Bone marrow (tissue), 2 donors: ENCODE data around the gene ELFN2.
"Not testable (repeated sequence)": the region's sequence is repeated elsewhere in the genome, so short reads cannot be mapped to it uniquely, and the experiment has no call there.

Source experiments
- DNase-seq, 2 donors: peaks; one replicate each; lab custom pipeline; 2025; lab: John Stamatoyannopoulos, UW

Gene ELFN2

DNA sequence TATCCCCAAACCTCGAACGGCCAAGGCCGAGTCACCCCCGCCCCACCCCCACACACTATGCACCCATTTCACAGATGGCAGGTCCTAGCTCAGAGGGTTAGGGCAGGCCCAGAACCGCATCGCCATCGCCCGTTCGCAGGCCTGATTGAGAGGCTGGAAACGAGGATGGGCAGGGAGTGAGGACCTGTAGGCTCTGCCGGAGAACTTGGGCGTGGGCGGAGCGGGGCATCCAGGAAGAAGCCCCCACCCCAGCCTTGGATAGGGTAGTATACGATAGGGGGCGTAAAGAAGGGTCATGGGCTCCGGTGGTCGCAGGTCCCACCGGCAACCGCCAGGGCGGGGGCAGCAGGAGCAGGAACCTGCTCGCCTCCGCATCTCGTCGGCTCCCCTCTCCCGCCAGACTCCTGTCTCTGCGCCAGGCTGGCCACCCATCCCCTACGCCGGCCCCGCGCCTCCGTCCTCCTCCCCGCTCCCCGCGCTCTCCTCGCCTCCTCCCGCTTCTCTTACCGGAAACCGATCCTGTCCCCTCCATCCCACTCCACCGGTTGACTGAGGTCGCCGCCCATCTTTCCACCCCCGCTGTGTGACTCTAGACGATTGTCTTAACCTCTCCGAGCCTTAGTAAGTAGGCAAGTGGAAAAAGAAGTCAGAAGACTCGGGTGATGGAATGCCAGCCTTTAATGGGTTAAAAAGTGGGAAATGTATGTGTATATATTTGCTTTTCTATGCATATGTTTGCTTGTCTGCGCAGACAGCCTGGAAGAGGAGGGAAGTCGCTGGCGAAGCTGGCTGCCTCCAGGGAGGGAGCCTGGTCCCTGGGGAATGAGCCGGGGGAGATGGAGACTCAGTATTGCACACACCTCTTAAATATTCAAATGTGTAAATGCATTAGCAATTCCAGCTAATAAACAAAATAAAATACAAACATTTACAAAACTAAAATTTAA is 92.1 kb downstream of the ELFN2 start:
- no peak for DNase-seq

DNA sequence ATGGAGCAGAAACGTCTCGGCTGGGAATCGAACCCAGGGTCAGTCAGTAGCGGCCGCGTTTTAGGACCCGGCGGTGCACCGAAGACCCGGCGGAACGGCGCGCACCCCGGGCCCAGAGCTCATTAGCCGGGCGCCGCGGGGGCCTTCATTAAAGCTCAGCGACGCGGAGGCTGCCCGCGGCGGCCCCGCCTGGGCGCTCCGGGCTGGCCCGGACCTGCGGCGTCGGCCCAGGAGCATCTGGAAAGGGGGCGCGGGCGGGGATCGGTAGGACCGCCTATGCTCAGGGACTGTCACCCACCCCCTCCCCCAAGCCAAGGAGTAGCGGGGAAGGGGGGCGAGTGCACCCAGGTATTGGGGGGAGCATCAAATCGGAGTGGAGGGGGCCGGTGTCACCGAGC is 92.8 kb downstream of the ELFN2 start:
- no peak for DNase-seq

DNA sequence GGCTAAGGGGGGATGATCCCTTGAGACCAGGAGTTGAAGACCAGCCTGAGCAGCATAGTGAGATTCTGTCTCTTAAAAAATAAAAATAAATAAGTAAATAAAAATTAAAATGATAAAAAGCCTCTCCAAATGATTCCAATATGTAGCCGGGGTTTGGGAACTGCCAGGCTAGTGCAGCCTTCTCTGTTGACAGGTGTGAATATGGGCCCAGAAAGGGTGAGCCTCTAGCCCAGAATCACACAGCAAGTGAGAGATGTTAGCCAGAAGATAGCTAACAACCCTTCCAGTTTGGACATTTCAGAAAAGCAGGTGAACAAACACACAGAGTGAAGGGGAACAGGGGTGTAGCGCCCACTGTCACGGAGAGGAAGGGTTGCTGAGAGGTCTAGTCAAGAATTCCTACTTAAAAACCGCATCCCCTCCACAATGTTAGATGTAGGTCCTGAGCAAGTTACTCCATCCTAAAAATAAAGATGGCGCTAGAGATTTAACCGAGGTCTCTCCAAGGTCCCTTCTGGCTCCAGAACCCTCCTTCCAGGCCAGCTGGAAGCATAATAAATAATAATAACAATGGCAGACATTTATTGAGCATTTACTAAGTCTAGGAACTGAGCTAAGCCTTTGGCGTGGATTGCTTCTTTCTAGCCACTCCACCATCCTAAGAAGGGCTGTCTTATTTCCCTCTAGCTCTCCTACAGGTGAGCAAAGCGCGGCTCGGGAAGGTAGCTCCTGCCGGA is 93.4 kb downstream of the ELFN2 start:
- no peak for DNase-seq

DNA sequence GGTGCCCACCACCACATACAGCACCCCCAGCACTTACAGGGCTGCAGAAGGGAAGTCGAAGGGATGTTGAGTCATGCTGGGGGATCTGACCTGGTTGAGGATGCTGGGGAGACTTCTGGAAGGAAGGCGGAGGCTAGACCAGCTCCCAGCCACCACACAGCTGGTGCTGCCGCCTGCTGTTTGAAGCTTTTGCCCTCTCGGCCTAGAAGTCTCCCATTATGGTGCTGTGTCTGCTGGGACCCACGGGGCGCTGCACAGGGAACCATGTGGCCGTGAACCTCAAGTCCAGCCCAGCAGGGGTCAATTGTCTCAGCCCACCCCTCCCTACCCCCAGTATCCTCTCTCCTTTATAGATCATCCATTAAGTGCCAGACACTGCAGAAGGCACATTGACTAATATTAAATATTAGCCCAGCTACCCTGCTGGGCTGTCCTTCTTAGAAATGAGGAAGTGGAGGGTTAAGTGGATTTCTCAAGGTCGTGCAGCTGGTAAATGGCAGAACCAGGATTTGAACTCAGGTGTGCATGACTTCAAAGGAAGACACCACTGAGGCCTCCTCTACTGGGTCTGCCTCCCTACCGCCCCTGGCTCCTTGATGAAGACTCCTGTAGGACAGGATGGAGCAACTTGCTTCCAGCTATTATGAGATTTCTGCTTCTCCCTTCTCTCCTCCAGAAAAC is 95.3 kb downstream of the ELFN2 start:
- peak in 1 of 2 donors; percentile 21 for DNase-seq

DNA sequence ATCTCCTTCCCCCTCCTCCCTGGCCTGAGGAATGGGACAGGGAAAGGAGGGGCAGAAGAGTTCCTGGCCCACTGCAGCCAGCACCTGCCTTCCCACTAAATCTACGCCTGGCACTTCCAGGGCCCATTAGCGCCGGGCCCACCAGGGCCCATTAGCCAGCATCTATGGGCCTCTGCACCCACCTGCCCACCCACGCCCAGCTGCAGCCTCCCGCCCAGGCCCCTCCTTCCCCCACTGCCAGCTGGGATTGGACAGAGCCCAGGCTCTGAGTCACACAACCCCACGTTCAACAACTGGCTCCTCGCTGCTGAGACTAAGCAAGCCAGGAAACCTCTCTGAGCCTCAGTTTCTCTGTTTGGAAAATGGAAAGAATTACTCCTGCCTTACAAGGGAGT is 96.2 kb downstream of the ELFN2 start:
- DNase-seq = no peak

DNA sequence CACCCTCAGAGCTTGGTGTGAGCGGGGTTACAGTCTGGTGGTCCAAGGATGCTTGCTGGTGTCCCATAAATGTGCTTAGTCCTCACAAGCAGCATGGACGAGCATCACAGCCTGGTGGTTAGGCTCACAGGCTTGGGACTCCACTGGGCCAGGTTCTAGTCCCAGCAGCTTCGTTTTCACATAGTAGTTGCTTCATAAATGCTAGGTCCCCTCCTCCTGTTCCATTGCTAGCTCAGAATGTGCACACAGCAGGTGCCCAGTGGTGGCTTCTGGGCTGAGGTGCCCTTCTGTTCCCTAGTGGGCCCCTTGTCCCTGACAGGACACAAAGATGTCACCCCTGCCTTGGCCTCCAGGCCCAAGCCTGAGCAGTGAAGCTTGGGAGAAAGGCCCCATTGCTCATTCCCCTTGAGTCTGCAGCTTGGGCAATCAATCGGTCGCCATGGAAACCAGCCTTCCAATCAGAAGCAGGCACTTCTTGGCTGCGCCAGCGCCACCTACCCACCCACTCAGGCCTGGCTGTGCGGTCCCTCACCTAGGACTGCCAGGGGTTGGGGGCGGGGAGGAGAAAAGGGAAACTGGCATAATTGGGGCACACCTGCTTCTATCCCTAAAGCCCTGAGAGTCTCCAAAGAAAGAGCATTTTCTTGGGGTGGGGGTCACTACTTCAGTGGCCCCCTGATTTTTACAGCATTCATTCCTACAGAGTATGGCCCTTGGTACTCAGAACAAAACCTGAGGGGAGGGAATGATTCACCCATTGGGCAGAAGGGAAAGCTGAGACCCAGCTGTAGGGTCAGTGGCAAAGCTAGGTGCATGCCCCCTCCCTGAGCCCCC is 96.9 kb downstream of the ELFN2 start:
- DNase-seq = no peak

DNA sequence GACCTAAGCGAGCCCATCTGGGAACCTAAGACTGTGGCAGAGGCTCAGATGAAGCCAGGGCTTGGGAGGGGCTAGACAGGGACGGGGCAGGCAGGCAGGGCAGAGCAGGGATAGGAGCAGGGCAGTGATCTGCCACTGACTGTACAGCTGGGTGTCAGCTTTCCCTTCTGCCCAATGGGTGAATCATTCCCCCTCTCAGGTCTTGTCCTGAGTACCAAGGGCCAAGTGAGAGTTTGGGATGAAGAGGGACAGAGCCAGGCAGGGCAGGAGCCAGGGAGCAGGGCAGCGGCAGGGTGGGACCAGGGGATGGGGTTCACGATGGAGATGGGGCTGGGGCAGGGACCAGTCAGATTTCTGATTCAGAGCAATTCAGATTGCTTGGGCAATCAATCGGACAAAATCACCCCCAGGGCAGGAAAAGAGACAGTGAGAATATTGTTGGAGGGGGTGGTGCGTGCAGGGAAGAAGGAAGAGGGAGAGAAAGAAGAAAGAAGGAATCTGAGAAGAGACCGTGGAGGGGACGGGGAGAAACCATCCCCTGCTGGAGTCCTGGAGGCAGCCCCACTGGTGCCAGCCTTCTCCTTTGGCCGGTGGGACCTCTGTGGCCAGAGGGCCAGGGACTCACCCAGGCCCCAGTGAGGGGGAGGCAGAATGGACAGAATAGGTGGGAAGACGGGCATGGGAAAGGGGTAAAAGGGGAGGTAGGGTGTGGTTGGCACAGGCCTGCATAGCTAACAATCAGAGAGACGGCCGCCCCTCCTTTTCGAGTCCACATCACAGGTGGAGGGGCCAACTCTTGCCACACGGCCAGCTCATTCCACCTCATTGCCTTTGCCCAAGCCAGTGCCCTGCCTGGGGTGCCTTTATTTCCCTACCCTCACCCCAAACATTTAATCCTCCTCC is 97.8 kb downstream of the ELFN2 start:
- DNase-seq = no peak

DNA sequence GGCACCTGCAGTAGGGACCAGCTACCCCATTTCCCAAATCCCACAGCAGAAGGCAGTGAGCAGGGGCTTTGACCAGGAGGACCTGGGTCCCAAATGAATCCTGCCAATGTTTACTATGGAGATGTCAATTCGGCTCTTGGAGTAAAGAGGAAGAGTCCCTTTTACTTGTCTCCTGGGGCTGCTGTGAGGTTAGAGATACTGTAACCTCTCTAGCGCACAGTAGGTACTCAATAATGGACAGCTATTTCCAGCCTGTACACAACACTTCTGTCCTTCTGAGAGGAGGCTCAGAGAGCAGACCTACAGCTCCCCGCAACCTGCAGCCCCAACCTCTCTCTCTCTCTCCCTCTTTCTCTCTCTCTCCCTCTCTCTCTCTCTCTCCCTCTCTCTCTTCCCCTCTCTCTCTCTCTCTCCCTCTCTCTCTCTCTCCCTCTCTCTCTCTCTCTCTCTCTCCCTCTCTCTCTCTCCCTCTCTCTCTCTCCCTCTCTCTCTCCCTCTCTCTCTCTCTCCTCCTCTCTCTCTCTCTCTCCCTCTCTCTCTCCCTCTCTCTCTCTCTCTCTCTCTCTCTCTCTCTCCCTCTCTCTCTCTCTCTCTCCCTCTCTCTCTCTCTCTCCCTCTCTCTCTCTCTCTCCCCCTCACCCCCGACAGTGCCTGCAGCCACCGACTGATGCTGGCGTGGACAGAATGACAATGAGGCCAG is 98.6 kb downstream of the ELFN2 start:
- DNase-seq = not testable (repeated sequence)

DNA sequence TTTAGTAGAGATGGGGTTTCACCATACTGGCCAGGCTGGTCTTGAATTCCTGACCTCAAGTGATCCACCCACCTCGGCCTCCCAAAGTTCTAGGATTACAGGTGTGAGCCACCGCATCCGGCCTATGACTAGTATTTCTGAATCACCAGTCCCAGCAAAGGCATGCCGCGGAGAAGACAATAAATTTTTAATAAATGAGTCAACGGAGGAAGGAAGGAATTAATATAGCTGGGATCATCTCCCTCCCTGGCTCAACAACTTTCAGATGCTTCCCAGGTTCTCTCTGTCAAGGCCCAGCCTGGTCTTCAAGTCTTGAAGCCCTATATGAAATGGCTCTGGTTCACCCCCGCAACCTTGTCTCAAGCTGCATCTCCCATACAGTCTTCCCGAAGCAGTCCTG is 99.3 kb downstream of the ELFN2 start:
- no peak for DNase-seq

DNA sequence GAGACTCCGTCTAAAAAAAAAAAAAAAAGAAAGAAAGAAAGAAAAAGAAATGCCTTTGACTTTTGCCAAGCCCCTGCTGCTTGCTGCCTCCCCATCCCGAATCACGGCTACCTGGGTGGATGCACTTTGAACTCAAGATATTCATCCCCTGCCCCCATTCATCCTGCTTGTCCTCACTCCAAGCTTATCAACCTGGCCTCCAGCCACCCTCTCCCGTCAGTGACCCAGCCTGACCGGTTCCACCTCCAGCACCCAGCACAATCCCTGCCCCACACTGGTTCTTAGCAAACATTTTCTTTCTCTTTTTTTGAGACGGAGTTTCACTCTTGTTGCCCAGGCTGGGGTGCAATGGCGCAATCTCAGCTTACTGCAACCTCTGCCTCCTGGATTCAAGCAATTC is 100.6 kb downstream of the ELFN2 start:
- no peak for DNase-seq

DNA sequence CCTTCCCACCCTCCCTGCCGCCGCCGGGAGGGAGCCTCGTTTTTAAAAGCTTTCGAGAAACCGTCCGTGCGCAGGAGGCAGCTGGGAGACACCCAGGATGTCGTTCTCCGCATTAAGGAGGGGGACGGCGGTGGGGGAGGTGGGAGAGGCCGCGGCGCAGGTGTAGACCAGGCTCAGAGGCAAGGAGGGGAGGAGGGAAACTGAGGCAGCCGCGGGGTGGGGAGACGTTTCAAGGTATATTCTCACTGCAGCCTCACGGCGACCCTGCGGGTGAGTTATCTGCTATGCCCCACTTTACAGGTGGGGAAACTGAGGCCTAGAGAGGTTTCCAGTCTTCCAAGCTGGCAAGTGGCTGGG is 102.3 kb downstream of the ELFN2 start:
- DNase-seq = no peak

DNA sequence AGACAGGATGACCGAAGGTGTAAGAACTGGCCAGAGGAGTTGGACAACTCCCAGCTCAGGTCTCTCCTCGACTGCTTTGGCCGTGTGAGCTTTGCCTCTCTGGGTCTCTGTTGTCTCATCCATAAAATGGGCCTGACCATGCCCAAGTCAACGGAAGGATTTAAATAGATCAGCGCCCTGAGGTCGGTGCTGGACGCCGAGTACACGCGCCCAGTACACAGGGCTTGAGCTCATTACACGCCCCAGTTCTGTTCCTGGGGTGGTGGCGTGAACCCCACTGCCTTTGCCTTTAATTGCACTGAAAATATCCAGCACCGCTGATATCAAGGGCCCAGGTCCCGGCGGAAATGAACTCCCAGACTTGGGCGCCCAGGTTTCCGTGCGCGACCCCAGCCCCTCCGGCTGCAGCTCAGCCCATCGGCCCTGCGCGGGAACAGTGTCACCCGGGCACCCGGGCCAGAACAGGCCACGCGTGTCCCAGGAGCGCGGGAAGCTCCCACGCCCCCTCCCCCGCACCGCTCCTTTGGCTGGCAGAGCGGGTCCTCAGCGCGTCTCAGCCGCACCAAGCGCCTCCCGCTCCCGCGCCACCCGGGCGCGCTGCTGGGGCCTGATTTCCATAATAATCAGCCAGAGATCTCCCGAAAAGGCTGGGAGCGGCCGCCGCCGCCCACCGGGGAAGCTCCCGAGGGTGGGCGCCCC is 102.8 kb downstream of the ELFN2 start:
- no peak for DNase-seq

DNA sequence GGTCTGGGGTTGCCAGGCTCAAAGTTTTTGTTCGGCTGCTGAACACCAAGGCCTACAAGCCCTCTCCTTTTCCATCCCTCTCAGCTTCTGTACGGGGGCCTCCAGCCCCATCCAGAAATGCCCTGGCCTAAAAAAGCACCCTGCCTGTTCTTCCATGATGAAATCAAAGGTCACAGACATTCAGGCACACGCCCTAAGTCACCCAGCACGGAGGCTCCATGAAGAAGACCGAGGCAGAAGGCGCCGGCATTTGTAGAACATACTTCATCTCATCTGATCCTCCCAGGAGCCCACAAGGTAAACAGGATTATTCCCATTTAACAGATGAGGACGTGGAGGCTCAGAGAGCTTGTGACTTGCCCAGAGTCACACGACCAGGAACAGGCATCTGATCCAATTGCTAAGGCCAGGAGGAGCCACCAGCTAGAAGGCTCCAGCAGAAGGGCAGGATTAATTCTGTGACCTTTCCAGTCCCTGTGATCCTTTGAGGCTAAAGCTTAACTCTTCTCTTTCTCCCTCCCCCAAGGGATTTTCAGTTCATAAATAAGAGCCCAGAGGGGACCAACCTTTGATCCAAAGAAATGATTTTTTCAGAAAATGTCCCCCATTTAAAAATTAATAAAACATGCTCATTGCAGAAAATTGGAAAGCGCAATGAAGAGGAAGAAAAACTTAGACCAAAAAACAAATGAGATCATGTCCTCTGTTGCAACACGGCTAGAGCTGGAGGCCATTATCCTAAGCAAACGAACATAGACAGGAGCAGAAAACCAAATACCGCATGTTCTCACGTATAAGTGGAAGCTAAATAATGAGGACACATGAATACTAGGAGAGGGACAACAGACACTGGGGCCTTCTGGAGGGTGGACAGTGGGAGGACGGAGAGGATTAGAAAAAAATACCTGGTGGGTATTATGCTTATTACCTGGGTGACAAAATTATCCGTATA is 106.3 kb downstream of the ELFN2 start:
- DNase-seq = no peak

DNA sequence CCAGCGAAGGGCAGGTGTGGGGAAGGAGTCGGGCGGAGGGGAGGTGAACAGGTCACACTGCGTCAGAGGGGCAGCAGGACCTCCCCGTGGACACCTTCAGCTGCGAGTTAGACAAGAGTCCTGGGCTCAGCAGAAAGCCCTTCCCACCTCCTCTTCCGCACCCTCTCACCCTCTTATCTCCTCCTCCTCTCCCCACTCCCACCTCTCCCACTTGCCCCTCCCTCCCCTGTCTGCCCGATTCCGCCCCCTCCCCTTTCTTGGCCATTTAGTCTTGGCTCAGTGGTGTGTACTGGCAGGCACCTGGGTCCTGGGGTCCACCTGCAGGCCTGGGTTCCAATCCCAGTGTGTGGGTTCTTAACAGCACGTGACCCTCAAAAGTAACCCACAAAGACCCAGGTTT is 107.8 kb downstream of the ELFN2 start:
- no peak for DNase-seq

DNA sequence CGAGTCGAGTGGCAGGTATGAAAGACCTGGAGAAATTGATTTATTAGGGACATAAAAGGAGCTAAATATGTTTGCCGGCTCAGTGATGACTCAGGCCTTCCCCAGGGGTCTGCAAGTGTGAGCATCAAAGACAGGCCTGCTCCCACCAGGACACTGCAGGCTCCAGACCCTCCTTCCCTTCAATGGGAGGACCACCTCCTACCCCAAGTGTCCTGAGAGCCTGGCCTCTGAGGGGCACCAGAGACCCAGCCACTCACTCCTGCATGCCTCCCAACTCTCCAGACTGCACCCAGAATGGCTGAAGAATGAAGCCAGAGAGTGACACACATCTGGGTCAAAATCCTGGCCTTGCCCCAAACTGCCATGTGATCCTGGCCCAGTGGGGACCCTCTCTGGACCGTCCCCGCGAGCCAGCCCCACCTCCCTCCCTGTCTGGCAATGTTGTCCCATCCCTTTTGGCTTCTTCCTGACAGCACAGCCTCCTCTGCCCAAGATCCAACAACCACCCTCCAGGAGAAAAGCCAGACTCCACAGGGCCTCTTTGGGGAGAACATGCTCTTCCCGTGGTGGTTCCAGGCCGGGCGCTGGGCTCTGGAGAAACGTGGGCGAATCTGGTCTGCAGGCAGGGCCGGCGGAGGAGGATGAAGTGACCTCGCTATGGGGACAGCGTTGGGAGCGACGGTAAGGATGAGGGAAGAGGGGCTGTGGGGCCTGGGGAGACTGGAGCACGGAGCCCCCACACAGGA is 108.7 kb downstream of the ELFN2 start:
- DNase-seq = no peak
